GM21526 (cell line): ENCODE results near the gene ABCA7.
"Not testable (repeated sequence)": the region's sequence is repeated elsewhere in the genome, so short reads cannot be mapped to it uniquely, and the experiment has no call there.

Experiments
- ATAC-seq: cut with Tn5 transposase; IDR thresholded peaks from one replicate; pipeline ENCODE4 v1.9.1; 2021; ENCODE audit warnings: moderate library complexity; ENCODE audit not compliant: unreplicated experiment, low FRiP score

The ABCA7 gene

GRCh38 chr19:1113986-1114483 lies 74.1 kb downstream of the ABCA7 start:
- ATAC-seq, result no peak

- not testable (repeated sequence) for ATAC-seq
Measured at GRCh38 chr19:1114728-1115127, 74.8 kb downstream of the ABCA7 start.
